ENCODE data around the gene AQP6.

AQP6 gene, protein sequence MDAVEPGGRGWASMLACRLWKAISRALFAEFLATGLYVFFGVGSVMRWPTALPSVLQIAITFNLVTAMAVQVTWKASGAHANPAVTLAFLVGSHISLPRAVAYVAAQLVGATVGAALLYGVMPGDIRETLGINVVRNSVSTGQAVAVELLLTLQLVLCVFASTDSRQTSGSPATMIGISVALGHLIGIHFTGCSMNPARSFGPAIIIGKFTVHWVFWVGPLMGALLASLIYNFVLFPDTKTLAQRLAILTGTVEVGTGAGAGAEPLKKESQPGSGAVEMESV

DNA sequence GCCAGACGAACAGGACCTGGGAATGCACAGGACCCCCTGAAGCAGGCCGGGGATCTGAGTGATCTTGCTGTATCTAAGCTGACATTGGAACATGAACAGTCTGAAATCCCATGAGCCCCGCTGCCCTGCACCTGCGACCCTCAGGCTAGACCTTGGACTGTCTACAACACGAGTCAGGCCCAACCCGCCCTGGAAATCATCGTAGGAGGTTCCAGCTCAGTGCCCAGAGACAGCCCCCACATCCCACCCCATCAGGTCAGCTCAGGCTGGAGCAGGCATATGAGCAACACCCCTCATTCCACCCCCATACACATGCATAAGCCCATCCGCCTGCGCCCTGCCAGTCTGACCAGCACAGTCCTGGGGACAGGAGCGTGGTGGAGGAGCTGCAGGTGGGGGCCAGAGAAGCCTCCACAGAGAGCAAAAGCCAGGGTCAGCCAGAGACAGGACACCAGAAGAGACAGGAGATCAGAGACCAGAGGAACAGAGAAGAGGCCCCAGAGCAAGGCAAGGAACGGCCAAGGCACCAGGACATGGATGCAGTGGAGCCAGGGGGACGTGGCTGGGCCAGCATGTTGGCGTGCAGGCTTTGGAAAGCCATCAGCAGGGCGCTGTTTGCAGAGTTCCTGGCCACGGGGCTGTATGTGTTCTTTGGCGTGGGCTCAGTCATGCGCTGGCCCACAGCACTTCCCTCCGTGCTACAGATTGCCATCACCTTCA lies at the start of gene AQP6:
Gene AQP6, plus strand, starts transcription at position 307 of the 720 bp plus-strand sequence. Its CDS starts 227 bp downstream, at position 534.
- DNase-seq, result no peak

DNA sequence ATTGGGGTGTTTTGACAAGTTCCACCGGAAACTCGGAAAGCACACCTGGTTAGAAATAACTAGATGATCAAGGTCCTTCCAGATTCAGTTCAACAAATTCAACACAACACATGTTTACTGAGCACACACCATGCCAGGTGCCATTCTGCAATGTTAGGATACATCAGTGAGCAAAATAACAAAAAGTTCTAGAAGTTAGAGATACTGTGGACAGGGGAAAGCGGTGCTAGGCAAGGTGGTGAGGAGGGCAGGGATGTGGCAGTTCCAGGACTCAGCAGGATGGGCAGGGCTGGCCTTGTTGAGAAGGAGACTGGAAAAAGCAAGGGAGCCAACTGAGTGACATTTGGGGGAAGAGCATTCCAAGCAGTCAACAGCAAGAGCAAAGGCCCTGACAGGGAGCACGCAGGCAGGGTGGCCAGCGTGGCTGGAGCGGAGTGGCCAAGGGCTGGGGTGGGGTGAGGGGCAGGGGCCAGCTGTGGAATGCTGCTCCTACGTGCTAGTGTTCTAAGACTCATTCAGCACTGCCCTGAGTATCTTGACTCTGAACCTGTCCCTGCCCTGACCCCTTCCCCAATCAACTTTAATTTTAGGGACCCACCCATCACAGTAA lies 49.6 kb upstream of the AQP6 start:
- no peak for DNase-seq

DNA sequence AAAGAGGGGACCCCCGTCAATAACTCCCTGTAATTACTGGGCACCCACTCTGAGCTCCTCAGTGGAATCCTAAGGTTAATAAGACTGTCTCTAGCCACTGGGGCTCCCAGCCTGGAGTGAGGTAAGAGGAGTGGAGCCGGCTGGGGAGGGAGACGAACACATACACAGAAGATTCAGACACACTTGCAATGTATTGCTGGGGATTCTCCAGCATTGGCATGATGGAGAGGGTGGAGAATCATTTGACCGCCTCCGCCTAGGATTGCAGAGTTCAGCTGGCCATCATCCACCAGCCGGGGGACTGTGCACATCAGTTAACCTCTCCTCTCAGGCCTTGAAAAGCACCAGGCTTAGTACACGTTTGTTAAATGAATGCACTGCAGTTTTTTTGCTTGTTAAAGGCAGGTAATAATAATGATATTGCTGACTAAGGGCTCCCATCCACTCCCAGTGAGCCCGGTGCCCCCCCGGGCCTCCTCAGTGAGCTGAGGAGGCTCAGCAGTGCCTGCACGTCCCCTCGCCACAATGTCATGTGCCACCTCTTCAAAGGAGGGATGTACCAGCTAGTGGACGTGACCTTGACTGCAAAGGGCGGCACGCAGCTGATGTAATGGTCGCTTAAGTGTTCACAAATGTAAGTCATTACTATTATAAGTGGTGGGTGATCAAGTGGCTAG lies 48.7 kb upstream of the AQP6 start:
- DNase-seq, result no peak

DNA sequence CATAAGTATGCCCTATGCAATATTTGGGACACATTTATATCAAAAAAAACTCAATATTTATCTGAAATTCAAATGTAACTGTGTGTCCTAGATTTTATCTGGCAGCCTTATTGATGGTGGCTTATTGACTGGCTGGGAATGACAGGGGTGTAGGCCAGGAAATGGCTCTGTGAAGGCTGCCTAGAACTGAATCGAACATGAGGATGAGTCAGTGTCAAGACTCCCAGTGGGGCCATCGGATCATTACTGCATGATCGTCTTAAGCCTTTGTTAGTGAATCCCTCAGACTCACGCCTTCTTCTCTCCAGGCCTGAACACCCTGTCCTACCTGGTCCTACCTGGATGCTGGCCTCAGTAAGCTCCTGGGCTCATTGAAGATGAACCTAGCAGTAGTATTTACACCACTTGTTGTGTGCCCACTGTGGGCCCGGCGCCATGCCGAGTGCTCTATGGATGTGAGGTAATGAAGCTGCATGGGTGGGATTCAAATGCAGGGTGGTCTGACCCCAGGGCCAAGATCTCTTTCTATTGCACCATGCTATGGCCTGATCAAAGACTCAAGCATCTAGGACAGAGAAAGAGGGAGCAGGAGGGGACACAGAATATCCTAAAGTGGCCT lies 48.0 kb upstream of the AQP6 start:
- DNase-seq, result no peak

DNA sequence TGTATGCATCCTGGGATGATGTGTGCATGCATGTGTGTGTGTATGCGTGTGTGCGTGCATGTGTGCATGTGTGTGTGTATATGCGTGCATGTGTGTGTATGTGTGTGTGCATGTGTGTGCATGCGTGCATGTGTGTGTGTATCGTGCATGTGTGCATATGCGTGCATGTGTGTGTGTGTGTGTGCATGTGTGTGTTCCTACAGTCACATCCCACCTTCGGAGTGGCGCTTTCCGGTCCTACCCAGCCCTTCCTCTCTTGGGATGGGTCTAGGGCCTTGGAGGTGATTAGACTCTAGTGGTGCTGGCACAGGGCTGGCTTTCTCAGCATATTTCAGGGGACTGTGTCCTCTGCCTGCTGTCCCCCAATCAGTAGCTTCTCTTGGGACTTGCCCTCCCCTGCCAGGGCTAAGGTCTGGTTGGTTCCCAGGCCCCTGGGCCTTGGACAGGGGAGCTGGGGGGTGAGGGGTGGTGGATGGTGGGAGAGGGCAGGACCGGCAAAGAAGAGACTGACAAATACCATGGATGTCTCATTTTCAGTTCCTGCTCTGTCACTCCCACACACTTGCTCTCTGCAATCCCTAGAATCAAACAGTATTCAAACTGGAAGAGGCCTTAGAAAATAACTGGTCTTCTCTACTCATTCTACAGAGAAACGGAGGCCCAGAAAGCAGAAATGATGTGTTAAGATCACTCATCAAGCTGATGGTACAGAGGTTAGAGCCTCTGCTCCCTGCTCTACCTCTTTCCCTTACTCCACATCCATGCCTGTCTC lies 47.1 kb upstream of the AQP6 start:
- DNase-seq, result no peak

DNA sequence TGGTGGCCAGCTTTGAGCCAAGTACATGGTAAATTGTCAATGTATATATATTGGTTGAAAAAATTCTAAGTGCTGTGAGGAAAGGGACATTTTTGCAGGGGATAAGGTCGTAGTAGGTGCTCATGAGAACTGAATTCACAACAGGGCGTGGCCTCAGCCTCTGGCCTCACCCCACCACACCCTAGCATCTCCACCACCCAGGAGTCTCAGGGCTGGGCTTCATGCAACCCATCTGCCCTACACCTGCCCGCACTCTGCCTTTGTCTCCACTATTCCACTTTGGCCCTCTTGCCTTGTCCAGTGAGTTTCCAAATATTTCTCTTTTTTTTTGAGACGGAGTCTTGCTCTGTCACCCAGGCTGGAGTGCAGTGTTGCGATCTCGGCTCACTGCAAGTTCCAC lies 44.3 kb upstream of the AQP6 start:
- DNase-seq, result no peak

DNA sequence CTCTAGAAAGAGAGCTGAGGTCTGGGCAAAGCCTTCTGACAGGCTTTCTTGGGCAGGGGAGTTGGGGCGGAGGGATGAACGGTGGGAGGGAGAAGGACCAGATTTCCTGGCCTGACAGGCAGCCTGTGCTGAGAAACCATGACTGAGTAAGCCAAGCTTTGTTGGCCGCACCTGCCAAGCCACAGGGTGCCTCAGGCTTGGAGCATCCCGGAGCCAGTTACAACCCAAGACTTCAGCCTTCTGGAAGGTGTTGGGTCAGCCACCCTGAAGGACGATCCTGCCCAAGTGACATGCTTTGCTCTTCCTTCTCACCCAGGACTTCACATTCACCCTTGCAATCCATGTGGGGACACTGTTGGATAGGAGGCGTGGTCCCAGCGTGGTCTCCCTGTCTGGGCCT lies 43.2 kb upstream of the AQP6 start:
- no peak for DNase-seq

DNA sequence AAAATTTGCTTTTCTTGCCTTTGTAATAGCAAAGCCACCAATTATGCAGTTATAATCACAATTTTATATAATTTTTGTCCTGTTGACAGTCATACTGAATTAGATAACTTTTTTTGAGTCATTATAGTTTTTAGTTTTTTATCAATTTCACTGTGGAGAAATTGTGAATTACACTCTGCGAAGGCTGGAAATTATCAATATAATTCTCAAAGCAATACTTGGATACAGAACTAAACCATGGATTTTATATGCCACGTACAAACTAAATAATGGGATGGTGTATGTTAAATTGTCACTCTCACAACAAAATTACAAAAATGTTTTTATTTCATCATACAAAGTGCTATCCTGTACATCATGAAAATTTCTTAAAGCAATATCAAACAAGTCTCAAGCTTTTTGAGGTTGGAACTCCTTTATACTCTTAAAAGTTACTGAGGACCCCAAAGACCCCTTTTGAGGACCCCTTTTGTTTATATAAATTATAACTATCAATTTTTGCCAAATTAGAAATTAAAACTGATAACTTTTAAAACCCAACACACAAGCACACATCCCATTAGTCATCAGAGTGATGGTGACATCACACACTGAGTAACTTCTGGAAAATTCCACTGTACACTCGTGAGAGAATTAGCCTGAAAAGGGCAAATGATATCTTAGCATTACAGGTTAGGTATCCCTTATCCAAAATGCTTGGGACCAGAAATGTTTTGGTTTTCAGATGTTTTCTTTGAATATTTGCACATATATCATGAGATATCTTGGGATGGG lies 42.0 kb upstream of the AQP6 start:
- DNase-seq, result no peak

DNA sequence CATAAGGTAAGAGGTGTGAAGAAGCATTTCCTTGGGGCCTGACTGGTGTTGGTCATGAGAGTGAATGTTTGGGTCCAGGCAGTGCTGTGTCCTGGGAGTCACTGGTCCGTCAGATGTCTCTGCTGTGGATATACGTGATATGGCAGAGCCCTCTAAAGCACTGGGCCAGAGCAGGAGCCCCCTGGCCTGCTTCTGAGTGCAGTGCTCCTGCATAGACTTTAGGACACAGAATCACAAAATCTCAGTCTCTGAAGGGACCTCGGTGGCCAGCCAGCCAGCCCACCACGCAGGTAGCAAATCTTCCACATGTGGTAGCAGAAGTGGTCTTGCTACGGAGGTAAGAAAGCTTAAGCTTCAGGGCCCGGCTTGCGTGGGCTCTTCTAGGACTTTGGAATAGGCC lies 40.7 kb upstream of the AQP6 start:
- DNase-seq, result no peak

DNA sequence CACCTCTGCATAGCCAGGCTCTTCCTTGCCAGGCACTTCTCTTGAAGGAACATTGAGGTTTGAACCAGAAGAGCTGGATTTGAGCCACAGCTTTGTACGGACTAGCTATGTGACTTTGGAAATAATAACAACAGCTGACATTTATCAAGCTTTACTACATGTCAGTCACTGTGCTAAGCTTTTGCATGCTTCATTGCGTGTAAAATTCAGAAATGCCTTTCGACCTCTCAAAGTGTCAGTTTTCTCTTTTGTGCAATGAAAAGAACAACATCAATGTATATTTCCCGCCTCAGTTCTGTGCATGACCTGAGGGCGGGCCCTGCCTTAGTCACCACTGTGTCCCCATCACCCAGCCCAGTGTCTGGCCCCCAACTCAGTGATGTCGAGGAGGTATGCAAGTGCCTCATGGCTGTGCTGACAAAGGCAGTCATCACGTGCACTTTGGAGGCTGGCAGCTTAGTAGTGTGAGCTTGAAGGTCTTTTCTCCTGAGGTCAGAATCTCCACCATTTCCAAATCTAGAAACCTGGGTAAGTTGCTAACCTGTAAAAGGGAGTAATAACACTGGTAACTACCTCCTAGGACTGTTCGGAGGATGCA lies 40.1 kb upstream of the AQP6 start:
- no peak for DNase-seq

DNA sequence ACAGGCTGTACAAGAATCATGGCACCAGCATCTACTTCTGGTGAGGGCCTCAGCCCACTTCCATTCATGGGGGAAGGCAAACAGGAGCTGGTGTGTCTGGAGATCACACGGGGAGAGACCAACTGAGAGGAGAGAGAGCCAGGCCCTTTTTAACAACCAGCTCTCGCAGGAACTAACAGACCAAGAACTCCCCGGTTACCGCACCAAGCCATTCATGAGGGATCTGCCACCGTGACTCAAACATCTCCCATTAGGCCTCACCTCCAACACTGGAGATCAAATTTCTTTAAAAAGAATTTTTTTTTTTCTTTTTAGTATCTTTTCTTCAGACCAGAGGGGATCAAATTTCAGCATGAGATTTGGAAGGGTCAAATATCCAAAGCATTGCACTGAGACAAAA lies 39.0 kb upstream of the AQP6 start:
- no peak for DNase-seq

DNA sequence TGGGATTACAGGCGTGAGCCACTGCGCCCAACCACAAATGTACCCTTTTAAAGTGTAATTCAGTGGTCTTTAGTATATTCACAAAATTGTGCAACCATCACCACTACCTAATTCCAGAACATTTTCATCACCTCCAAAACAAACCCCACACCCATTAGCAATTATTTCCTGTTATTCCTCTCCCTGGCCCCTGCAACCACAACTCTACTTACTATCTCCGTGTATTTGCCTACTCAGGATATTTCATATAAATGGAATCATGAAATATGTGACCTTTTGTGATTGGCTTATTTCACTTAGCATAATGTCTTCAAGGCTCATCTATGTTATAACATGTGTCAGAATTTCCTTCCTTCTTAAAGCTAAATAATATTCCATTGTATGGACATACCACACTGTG lies 38.2 kb upstream of the AQP6 start:
- DNase-seq, result no peak

DNA sequence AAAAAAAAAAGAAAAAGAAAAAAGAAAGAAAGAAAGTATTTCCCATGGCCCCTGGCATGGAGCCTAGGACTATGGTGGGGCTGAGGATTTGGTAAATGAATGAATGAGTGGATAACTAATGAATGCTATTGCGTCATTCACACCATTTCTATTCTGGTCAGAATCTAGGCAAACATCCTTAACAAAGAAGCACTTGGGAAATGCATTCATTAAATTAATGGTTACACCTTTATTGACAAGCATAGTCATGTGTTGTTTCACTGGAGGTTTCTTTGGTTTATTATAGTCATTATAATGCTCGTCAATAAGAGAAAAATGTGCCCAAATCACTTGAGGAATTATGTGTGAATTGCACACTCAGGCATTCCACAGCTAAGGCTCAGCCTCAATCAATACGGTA lies 35.8 kb upstream of the AQP6 start:
- no peak for DNase-seq

DNA sequence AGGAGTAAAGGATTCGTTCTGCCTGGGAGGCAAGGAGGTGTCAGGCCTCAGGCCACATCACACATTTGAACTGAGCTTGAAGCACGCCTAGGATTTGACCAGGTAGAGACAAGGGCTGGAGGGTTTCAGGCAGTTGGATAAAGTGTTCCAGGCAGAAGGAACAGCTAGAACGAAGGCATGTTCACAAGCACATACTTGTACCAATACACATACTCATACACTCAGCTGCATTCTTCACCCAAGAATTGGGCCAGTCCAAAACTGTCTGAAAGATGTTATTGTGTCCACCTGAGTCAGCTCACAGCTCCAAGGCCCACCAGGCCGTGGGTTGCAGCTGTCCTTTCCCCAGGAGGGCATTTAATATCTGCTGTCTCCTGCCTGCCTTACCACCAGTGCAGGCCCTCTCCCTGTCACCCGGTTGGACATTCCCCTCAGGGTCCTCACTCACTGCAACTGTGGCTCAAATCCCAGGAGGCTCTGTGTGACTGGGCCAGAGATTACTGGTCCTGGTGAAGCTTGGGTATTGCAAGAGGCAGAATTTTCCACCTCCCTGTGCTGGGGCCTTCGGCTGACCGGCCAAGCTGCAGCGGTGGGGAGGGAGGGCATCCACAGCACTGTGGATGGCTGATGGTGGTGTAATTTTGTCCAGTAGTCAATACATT lies 35.0 kb upstream of the AQP6 start:
- no peak for DNase-seq

DNA sequence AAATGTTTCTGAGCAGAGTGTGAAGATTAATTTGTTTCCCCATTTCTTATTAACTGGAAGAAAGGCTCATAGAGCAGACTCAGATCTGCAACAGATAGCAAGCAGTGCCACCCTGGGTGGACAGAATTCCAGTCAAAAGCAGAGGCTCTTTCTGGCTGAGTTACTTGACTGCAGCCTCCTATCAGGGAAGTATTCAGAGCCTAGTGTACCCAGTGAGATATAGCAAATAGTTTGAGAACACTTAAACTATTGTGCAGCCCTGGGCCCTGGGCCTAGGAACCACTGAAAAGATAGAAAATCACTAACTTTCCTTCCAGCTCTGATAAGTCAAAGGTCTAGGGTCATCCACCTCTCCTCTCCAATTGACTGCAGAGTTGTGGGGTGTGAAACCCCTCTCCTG lies 33.4 kb upstream of the AQP6 start:
- DNase-seq, result no peak

DNA sequence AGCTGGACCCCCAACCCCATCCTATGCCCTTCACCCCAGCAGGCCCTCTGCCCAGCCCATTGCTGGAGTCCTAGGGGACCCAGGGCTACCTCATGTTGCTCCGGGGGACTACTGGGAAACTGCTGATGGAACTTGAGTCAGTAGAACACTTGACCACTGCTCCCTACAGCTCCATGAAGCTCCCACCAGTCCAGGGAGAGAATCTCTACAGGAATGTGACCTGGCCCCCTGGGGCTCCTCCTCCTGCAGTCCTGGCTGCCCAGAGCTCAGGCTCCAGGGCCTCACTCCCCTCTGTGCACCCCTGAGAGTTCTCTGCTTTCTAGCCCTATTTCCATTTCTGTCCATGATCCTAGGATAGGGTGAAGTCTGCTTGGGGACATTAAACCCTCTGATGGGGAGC lies 33.0 kb upstream of the AQP6 start:
- no peak for DNase-seq

DNA sequence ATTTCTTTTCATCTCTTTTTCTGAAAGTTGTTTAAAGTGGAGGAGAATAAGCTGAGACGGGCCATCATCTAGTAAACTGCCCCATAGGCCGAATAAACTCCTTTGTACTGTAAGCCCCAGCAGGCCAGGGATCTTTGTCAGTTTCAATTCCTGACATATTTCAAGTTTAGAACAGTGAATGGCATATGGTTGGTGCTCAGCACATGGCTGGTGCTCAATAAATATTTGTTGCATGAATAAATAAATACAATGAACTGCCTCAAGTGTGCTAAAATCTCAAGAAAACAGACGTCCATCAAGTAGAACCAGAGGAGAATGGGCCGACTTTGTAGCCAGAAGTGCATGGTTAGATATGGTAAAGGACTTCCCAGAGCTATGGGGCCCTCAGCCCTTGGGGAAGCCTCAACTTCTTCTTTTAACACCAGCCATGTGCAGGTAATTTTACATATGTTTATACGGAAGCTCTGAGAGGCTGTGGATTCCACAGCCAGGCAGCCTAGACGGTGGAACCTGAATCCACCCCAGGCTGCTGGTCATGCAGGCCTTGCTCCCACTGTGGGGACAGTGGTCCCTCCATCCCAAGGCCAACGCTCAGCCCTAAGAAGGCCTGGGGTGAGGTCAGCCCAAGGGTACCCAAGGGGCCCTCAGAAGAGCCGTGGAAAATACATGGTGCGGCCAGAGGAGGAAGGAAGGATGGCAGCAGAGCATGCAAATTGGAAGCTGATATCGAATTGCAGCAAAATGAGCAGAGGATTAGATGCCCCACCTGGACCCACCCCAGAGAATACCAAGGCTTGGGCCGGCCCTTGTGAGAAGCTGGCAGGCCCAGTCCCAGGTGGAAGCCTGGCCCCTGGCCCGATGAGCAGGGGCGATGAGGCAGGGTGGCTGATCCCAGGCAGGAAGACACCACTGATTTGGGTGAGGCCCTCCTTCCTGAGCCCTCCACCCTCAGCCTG lies 30.9 kb upstream of the AQP6 start:
- no peak for DNase-seq

DNA sequence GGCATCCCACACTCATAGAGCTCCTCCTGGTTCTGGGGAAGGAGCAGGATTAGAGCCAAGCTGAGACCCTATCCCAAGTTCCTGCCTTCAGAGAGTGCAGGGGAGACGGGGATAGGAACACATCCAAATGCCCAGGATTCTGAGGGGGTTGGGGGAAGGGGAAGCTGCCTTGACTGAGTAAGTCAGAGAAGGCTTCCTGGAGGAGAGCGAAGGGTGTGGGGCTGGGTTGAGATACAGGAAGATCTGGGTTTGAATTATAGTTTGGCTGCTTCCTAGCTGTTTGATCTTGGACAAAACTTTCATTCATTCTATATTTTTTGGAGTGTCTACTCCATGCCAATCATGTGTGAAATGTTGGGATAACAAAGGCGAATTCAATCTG lies 30.2 kb upstream of the AQP6 start:
- DNase-seq, result no peak

DNA sequence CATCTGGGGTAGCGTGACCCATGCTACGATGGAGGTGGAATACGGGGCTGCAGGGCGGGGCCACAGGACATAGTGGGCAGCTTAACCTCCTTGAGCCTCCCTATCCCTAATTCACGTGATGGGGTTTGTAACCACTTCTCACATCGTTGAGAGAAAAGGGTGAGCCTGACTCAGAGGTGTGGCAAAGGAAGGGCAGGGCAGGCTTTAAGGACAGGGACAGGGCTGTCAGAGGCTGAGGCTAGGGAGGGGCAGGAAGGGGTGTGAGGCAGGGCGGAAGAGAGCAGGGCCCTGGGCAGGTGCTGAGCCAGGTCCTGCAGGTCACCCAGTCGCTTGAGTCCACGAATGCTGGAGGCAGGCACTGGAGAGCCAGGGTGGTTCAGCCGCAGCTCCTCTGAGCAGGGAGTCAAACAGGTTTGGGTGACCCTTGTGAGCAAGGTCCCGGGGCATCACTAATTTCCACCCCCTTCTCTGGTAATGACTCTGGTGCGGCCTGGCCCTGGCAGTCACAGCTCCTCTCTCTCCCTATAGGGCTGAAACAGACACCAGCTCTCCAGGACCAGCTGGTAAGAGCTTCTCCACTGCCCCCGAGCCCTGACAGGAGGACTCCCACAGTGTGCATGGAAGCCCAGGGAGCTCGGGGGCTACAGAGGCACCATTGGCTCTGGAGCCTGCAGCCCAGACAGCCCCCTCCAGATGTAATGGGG lies 29.7 kb upstream of the AQP6 start:
- no peak for DNase-seq

Measured in NCI-H187 treated with DMSO at 0.1 percent for 48 hours (cell line).